Activated CD8-positive, alpha-beta memory T cell treated with anti-CD3 and anti-CD28 coated beads for 36 hours (primary cell): Measurements from ENCODE around the gene PFN1. TPM values are rescaled to one million over a fixed set of nuclear protein-coding genes. Genes with fewer than 3 reads are reported as not detected.

ENCODE experiments used
- CTCF ChIA-PET: fragments of 350-600 bp; sonication (Branson Sonifier 250); formaldehyde crosslinking; loops from one replicate; lab custom pipeline; 2021; ENCODE audit warnings: antibody characterized with exemption; lab: Charles Lee
- POLR2A ChIA-PET: fragments of 350-600 bp; sonication (Branson Sonifier 250); formaldehyde crosslinking; loops from one replicate; lab custom pipeline; 2021; ENCODE audit warnings: antibody characterized with exemption; lab: Charles Lee
- total RNA-seq, 2 experiments: library from RNA; stranded (reverse); gene quantifications; one replicate each; pipeline ENCODE4 v1.2.3, GENCODE V29; 2021

PFN1 gene
- total RNA-seq, 2 experiments from 2014 or later: 1,847 to 1,866 TPM

DNA sequence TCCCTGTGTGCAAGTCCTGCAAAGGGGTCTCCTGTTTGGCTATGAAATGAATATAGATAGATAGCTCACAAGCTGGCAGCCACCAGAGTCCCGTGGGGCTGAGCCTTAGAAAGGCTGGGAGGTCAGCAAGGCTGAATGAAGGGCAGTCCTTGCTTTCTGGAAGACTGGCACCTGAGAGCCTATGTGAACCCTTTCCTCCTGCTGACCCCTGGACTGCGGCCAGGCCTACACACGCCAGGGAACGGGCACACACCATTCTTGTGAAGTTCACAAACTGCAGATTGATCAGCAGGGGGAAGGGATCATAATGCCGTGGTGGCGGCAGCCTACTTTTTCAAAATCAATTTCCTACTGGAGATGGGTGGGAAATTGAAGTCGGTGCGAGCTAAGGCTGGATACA lies 50.0 kb downstream of the PFN1 start:
- ChIA-PET POLR2A (interaction anchor here (1.0 kb wide), 1 partner anchor 108 kb away, joined by 6 read pairs; no protein-coding TSS in a partner anchor), CTCF (interaction anchor here (1.1 to 3.0 kb wide), 3 partner anchors 10 to 76 kb away, joined by 3 to 12 read pairs (median 10); no protein-coding TSS in a partner anchor)

GRCh38 chr17:4897785-4898184 lies 50.5 kb downstream of the PFN1 start:
- ChIA-PET POLR2A (no interaction called here), CTCF (interaction anchor here (3.0 kb wide), 1 partner anchor 9 kb away, joined by 10 read pairs; no protein-coding TSS in a partner anchor)

- CTCF ChIA-PET: no interaction called here
- POLR2A ChIA-PET: no interaction called here
Measured at GRCh38 chr17:4897198-4897687, 51.1 kb downstream of the PFN1 start.

DNA sequence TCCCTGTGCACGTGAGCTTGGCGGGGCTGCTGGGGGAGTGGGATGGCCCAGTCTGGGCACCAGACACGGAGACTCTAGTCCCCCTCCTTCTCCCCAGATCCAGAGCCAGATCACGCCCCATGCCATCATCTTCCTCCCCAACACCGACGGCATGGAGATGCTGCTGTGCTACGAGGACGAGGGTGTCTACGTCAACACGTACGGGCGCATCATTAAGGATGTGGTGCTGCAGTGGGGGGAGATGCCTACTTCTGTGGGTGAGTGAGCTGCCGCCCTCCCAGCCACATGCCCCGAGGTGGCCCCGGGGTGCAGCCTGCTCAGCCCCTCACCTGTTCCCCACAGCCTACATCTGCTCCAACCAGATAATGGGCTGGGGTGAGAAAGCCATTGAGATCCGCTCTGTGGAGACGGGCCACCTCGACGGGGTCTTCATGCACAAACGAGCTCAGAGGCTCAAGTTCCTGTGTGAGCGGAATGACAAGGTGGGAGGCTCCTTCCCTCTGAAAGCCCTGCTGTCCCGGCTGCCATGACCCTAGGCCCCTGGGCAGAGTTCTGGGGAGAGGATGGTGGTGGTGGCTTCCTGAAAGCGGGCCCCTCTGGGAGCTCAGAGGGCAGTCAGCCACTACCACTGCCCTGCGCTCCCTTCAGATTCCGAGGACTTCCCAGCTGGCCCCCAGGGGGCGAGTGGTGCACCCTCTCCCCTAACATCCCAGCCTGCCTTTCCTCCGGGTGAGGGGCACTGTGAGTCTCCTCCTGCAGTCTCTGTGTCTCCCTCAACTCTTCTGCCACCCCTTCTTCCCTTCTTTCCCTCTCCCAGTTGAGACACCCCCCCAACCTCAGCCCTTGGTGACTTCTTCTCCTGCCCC lies 51.8 kb downstream of the PFN1 start:
- ChIA-PET POLR2A (no interaction called here), CTCF (no interaction called here)

DNA sequence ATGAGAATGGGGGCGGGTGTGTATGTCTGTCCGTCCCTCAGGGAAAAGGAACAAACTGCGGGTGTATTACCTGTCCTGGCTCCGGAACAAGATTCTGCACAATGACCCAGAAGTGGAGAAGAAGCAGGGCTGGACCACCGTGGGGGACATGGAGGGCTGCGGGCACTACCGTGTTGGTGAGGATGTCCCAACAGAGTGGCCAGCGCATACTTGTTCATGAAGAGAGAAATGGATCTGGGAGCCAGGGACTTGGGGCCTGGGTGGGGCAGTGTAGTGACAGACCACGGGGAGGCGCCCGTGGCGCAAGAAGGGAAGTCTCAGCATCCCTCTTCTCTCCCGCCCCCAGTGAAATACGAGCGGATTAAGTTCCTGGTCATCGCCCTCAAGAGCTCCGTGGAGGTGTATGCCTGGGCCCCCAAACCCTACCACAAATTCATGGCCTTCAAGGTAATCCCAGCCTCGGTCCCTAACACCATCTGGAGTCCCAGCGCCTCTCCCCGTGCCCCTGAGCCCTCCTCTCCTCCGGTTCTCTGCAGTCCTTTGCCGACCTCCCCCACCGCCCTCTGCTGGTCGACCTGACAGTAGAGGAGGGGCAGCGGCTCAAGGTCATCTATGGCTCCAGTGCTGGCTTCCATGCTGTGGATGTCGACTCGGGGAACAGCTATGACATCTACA lies 52.5 kb downstream of the PFN1 start:
- ChIA-PET POLR2A (no interaction called here), CTCF (no interaction called here)

Other genes starting within 250 kb of the PFN1 start
- gene PELP1, start 244.4 kb downstream of the PFN1 start, total RNA-seq: 100 to 1,000 TPM; 118 to 119 TPM
- 100 to 1,000 TPM; 183 to 193 TPM for gene ARRB2, start 237.9 kb downstream of the PFN1 start, total RNA-seq
- 10 to 100 TPM; 22.1 to 22.9 TPM for gene MED11, start 217.1 kb downstream of the PFN1 start, total RNA-seq
- gene ZMYND15, start 208.7 kb downstream of the PFN1 start, total RNA-seq: not detected
- 1 to 10 TPM; 1.6 to 1.7 TPM for gene CXCL16, start 208.6 kb downstream of the PFN1 start, total RNA-seq
- not detected for gene TM4SF5, start 176.6 kb downstream of the PFN1 start, total RNA-seq
- under 1 TPM; 0.29 to 0.32 TPM for gene VMO1, start 162.2 kb downstream of the PFN1 start, total RNA-seq
- gene GLTPD2, start 159.6 kb downstream of the PFN1 start, total RNA-seq: not detected
- gene PSMB6, start 152.4 kb downstream of the PFN1 start, total RNA-seq: 100 to 1,000 TPM; 183 to 184 TPM
- gene PLD2, start 141.4 kb downstream of the PFN1 start, total RNA-seq: 10 to 100 TPM in 1 of 2 experiments, 1 to 10 TPM in 1; 10.0 to 12.6 TPM
- 10 to 100 TPM; 46.8 to 48.5 TPM for gene MINK1, start 115.2 kb downstream of the PFN1 start, total RNA-seq
- gene C17orf107, start 49.0 kb downstream of the PFN1 start, total RNA-seq: 1 to 10 TPM; 2.8 to 3.2 TPM
- gene CHRNE, start 45.4 kb downstream of the PFN1 start, total RNA-seq: under 1 TPM; 0.38 to 0.42 TPM
- not detected for gene GP1BA, start 16.3 kb downstream of the PFN1 start, total RNA-seq
- gene SLC25A11, start 8.5 kb downstream of the PFN1 start, total RNA-seq: 10 to 100 TPM; 91.7 to 92.9 TPM
- gene RNF167, start 8.3 kb downstream of the PFN1 start, total RNA-seq: 100 to 1,000 TPM; 179 to 192 TPM
- 10 to 100 TPM; 28.2 to 31.5 TPM for gene ENO3, start 2.6 kb upstream of the PFN1 start, total RNA-seq
- 10 to 100 TPM; 64.0 to 64.8 TPM for gene SPAG7, start 19.3 kb upstream of the PFN1 start, total RNA-seq
- 100 to 1,000 TPM; 120 to 125 TPM for gene CAMTA2, start 39.1 kb upstream of the PFN1 start, total RNA-seq
- gene INCA1, start 49.0 kb upstream of the PFN1 start, total RNA-seq: under 1 TPM; 0.30 to 0.31 TPM
- gene KIF1C, start 49.4 kb upstream of the PFN1 start, total RNA-seq: 10 to 100 TPM; 72.7 to 77.3 TPM
- under 1 TPM; 0.21 to 0.32 TPM for gene SLC52A1, start 86.9 kb upstream of the PFN1 start, total RNA-seq
- 1 to 10 TPM; 2.6 to 2.7 TPM for gene ZFP3, start 129.9 kb upstream of the PFN1 start, total RNA-seq
- gene ZNF232, start 163.3 kb upstream of the PFN1 start, total RNA-seq: 10 to 100 TPM; 23.9 to 24.8 TPM
- under 1 TPM; 0.04 TPM for gene USP6, start 167.5 kb upstream of the PFN1 start, total RNA-seq
- gene ZNF594, start 243.3 kb upstream of the PFN1 start, total RNA-seq: 10 to 100 TPM; 11.9 to 12.1 TPM